ENCODE results near the gene ZNF283.

DNA sequence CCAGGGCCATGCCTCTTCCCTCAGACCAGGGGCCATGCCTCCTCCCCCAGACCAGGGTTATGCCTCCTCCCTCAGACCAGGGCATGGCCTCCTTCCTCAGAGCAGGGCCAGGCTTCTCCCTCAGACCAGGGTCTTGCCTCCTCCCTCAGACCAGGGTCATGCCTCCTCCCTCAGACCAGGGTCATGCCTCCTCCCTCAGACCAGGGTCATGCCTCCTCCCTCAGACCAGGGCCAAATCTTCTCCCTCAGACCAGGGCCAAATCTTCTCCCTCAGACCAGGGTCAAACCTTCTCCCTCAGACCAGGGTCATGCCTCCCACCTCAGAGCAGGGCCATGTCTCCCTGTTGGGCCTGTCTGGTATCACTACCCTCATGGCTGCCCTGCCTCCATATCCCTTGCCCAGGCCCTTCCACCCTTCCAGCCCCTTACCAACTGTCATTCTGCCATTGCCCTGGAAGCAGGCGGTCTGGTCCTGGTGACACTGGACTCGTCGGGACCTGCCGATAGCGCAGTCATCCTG is 29.0 kb upstream of the ZNF283 start:
- TF ChIP-seq, protein P1, sequence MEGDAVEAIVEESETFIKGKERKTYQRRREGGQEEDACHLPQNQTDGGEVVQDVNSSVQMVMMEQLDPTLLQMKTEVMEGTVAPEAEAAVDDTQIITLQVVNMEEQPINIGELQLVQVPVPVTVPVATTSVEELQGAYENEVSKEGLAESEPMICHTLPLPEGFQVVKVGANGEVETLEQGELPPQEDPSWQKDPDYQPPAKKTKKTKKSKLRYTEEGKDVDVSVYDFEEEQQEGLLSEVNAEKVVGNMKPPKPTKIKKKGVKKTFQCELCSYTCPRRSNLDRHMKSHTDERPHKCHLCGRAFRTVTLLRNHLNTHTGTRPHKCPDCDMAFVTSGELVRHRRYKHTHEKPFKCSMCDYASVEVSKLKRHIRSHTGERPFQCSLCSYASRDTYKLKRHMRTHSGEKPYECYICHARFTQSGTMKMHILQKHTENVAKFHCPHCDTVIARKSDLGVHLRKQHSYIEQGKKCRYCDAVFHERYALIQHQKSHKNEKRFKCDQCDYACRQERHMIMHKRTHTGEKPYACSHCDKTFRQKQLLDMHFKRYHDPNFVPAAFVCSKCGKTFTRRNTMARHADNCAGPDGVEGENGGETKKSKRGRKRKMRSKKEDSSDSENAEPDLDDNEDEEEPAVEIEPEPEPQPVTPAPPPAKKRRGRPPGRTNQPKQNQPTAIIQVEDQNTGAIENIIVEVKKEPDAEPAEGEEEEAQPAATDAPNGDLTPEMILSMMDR (IDR thresholded peaks at IDR 0.05), result no peak
- no peak for TF ChIP-seq POLR2A (IDR thresholded peaks at IDR 0.05)

Data from body of pancreas (tissue), 4 donors.